Limb (tissue), 2 donors: ENCODE results near the gene KIF3B.
"Not testable (repeated sequence)": the region's sequence is repeated elsewhere in the genome, so short reads cannot be mapped to it uniquely, and the experiment has no call there.

Source experiments
- DNase-seq, 2 donors: peaks; one replicate each; pipeline ENCODE4 v3.0.0-alpha.2; 2016; ENCODE audit errors: extremely low spot score in 2 of 2

Gene KIF3B

DNA sequence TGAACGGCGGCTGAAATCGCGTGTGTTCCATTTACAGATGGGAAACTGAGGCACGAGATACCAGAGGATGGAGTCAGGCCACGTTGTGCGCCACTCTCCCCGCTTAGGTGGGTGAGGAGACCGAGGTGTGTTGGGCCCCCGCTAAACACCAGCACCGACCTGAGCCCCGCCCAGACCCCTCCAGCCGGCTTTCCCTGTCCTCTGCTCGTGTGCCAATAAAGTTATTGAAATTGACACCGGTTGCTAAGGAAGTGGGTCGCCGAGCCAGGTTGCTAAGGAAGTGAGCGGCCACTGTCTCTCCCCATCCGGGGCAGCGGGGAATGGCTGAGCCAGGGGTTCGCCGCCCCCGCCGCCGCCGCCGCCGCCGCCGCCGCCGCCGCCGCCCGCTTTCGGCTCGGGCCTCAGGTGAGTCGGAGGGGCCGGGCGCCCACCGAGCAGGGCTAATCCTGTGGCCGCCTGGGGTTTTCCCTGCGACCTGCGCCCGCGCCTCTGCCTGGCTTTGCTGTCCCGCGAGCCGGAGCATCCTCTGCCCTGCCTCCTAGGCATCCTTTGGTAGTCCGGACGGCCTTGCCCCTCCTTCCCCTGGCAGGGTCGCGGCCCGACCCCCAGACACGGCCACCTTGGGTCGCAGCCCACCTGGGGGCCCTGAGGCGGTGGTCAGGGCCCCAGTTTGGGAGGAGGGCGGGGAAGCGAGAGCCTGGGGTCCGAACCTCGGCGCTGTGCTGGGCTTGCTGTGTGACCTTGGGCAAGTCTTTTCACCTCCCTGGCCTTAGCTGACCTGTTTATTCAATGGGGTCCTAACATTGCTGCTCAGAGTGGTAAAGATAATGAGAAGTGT lies at the start of gene KIF3B:
TSS of gene KIF3B (plus strand) at position 291 of the 838 bp plus-strand sequence. CDS start 32,127 bp downstream, outside the sequence.
- DNase-seq, result peak; percentile 88 to 89

DNA sequence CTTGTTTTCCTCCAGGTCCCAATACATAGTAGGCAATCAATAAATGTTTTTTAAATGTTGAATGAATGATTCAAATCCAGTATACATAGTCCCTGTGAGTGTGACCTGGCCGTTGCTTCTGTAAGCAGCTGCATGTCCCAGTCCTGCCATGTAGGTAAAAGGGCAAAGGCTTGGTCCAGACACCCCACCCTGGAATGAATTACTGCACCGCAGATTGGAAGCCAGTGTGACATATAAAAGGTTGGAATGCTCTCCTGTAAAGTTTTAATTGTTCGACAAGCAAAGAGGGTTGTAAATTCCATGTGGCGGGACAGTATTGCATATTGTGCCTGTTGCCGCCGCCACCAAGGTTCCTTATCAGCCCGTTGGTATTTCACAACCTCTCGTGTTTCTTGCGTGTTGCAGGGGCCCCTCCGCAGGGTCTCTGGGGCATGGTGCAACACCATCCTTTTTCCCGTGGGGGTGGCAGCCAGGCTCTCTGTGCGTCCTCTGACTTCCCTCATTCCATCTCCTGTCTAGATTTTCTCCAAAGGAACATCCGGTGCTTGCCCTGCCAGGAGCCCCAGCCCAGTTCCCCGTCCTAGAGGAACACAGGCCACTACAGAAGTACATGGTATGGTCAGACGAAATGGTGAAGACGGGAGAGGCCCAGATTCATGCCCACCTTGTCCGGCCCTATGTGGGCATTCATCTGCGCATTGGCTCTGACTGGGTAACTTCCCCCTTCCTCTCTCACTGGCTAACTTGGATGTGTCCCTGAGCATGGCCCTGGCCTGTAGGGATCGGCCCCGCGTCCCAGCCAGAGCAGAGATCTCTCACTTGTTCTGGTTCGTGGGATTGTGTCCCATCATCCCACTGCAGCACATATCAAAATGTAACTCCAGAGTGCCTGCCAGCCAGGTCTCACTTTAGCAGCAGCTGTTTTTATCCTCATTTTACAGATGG lies 49.4 kb upstream of the KIF3B start:
- DNase-seq, result no peak

DNA sequence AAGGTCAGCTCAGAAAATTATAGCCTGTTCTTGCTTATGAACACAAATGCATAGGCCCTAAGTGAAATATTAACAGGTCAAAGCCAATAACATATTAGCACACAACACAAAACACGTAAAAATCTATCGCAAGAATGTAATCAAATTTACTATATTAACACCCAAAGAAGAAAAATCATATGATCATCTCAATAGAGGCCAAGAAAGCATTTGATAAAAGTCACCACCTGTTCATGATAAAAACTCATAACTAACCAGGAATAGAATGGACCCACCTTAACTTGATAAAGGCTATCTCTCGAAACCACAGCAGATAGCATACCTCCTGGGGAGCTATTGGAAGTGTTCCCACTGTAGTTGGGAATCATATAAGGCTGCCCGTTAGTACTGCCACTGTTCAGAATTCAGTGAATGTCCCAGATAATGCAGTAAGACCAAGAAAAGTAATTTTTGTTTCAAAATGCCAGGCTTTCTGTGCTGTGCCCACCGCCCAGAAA lies 48.2 kb upstream of the KIF3B start:
- no peak for DNase-seq

DNA sequence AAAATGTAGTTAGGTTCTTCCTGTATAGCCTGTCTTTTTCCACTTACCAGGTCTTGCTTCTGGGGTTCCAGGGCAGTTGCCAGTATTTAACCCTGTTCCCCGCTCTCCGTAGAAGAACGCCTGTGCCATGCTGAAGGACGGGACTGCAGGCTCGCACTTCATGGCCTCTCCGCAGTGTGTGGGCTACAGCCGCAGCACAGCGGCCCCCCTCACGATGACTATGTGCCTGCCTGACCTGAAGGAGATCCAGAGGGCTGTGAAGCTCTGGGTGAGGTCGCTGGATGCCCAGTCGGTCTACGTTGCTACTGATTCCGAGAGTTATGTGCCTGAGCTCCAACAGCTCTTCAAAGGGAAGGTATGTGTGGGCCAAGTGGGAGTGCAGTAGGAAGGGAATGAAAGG lies 46.7 kb upstream of the KIF3B start:
- DNase-seq, result no peak

DNA sequence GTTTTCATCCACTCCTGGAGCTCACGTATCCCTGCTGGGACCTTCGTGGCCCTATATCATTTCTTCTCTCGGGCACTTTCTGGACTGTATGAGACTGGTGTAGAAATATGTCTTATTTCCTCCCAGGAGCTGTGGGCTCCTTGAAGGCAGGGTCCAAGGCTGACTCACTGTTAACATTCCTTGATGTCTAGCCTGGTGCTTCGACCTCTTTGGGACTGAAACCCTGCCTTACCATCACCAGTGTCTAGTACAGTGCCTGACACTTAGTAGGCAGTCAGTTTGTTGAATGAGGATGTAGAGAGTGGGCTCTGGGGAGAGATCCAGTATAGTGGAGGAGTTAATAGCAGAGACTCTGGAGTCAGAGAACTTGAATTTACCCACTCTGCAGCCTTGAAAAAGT lies 46.2 kb upstream of the KIF3B start:
- no peak for DNase-seq

DNA sequence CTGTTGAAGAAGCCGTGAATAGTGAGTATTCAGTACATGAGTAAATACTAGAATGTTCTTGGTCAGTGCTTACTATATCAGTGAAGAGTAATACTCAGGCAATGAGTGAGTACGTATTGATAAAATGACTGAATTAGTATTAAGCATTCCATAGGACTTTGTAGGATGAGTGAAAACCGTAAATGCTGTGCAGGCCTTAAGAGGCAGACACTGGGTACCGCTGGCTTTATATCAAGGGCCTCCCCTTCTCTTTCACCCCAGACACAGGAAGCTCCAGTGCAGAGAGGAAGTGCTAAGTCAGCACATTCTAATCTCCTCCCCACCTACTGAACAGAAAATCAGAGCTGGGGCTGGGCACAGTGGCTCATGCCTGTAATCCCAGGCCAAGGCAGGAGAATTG lies 45.6 kb upstream of the KIF3B start:
- DNase-seq, result no peak

DNA sequence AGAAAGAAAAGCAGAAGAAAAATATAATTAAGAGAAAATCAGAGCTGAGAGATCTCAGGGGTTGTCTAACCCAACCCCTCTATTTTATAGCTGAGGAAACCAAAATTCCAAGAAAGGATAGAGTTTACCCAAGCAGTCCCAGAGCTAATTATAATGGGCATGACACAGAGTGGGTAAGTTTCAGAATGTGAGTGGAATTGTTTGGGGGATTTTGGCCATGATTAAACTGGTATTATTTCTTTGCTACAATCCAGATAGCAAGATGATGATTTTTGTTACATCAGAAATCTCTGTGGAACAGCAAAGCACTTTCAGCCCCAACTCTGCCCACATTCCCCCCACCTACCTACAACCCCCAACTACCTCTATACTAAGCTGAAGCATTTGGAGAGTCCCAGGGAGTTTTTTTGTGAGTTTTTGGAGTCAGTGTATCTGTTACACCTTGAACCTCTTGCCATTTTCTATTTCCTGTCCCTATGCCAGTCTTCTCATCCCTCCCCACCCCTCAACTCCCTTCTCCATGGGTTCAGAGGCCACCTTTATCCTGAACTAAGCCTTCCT lies 45.0 kb upstream of the KIF3B start:
- DNase-seq, result no peak

DNA sequence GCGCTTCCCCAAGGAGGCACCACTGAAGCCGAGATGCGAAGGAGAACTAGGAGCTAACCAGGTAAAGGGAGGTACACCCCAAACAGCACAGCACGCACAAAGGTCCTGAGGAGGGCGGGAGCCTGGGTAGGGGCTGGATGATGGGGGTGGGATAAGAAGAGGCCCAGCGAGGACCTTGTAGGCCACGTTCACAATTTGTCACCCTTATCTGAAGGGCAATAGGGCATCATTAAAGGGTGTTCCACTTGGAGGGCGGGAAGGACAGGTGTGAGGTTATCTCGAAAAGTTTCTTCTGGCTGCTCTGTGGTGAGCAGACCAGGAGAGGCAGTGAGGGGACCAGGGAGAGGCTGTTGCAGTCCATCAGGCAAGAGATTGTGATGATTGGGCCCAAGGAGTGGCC lies 44.2 kb upstream of the KIF3B start:
- DNase-seq, result no peak

DNA sequence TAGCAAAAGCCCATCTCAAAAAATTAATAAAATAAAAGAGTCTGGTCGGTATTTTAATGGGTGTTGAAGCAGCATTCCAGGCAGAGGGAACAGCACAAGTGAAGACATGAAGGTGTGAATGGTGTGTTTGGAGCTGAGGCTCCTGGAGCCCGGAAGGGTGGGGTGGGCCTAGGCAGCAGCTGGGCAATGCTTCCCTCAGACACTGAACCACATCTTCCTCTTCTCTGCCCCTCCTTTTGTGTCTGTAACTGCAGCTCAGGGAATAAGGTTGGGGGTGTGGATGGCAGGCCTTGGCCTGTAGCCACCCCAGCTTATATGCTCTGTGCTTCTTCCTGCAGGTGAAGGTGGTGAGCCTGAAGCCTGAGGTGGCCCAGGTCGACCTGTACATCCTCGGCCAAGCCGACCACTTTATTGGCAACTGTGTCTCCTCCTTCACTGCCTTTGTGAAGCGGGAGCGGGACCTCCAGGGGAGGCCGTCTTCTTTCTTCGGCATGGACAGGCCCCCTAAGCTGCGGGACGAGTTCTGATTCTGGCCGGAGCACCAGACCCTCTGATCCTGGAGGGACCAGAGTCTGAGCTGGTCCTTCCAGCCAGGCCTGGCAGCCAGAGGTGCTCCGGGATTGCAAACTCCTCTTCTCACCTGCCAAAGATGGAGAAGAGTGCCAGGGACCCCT lies 43.2 kb upstream of the KIF3B start:
- DNase-seq, result no peak

DNA sequence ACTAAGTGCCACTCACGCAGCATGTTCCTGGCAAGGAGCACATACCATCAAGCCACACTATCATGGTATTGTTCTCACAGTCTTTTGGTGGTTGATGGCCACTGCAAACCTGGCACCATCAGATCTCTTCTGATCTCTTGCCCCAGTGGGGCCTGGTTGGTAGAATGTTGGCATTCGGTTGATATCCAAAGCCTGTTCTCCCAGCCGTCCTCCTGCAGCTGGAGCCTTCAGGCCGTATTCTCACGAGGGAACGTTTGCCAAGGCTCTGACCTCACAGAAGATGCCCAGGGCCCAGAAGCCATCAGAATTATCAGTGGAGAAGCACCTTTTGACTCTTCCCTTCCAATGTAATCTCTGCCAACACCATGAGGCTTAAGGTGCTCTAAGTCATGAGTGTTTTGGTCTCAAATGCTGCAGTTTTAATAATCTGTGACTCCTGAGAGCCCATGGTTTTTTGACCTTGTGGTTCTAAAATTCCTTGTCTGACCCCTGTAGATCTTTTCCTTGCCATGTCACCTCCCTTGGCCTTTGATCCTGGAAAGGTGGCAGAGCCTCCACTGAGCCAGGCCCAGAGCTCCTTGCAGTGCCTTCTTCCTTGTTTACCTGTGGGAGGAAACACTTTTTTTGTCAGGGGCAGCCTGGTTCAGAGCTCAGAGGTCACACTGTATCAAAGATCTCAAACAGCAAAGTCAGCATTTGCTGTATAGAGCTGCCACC lies 42.0 kb upstream of the KIF3B start:
- no peak for DNase-seq

DNA sequence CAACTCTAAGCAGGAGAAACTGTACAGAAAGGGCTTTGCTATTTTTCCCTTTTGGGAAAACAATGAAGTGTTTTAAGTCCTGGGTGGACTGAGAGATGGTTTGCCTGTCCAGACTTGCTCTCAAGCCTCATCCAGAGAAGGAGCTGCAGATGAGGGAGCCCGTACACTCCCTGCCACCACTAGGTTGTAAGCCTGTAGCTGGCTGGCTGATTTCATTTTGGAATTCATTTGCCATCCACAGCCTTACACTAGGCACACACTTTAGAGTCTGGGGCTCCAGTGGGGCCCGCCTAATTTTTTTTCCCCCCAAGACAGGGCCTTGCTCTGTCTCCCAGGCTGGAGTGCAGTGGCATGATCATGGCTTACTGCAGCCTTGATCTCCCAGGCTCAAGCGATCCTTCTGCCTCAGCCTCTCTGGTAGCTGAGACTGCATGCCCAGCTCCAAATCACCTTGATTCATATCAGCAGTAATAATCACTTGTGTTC lies 41.4 kb upstream of the KIF3B start:
- DNase-seq, result no peak

DNA sequence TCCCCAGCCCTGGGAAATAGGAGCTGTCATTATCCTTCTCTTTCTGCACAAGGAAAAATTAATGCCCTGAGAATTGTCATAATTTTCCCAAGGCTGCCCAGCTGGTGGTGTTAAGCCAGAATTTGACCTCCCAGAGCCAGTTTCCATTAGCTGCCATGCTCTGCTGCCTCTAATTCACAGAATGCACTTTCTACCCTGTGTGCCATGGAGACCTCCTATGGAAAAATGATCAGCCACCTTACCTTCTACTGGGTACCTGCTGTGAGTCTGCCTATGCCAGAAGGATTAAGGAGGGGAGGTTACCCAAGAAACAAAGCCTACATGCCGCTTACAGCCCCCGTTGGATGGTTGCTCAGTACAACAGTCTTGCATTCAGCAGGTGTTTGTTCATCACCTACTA lies 40.6 kb upstream of the KIF3B start:
- DNase-seq, result no peak

DNA sequence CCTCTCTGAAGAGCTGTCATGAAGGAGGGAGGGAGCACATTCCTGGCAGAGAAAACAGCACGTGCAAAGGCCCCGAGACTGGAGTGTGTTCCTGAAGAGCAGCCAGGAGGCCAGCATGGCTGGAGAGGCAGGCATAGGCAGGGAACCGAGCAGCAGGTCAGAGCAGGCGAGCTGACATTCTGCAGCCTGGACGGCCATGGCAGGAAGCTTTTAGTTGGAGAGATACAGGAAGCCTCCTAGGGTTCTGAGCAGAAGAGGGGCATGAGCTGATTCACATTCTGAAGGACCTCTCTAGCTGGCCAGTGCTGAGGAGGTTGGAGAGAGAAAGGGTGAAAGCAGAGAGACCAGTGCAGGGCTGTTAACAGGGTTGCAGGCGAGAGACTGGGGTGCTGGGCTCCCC lies 40.0 kb upstream of the KIF3B start:
- DNase-seq, result no peak

DNA sequence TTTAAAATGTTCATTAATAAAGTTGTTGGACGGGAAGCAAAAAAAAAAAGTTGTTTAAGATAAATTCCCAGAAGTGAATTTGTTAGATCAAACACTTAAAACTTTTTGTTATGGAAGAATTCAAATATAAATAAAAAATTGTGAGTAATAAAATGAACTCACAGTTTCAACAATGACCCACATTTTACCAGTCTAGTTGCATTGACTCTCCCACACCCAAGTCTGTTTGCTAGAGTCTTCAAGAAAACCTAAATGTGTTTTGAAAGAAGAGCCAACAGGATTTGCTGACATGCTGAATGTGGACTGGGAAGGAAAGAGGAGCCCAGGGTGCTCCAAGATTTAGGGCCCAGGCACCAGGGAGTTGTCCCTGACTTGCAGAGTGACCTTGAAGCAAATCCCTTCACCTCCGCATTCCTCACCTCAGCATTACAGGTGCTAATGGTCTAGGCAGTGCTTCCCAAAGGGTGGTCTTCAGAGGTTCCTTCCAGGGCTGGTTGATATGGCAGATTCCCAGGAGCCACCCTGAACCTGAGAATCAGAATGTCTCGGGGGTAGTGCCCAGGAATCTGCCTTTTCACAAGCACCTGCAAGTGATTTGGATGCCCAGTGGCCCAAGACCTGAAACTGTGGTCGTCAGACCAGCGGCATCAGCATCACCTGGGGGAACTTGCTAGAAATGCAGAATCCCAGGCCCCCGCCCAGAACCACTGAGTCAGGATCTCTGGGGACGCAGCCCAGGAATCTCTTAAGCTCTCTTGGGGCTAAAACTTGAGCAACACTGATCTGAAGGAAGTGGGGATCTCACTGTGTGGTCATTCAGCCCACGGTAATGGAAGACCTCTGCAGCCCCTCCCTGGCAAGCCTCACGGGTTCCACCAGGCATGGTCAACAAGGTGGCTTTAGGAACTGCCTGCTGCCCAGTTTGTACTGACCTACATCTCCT lies 38.7 kb upstream of the KIF3B start:
- DNase-seq, result no peak

DNA sequence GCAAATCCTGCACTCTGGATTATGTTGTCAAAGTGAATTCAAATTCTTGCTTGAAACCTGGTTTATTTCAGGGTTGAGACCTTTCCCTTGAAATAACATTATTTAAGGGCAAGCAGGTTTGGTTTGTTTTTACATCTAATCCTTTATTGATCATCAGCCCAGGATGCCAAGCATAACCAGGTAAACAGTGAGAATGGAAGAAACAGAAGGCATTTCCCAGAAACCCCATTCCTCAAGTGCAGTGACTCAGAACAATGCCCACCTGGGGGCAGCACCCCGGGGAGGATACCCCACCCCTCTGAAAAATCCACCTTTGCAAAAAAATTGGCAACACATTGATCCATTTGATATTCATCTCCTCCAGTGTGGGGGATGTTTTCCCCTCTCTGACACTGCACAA lies 37.2 kb upstream of the KIF3B start:
- no peak for DNase-seq

DNA sequence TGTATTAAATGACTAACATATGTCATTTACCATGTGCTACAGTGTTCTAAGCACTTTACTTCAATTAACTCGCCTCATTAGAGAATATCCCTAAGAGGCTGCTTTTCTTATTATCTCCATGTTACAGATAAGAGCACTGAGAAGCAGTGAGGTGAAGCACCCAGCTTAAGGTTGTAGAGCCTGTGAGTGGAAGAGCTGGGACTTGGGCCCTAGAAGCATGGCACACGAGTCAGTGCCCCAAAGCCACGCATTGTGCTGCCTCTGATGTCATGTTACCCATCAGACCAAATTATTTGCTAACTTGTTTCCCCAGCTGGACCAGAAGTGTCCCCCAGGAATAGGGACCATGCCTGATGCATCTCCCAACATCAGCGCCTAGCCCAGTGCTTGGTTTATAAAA lies 35.6 kb upstream of the KIF3B start:
- DNase-seq, result no peak

DNA sequence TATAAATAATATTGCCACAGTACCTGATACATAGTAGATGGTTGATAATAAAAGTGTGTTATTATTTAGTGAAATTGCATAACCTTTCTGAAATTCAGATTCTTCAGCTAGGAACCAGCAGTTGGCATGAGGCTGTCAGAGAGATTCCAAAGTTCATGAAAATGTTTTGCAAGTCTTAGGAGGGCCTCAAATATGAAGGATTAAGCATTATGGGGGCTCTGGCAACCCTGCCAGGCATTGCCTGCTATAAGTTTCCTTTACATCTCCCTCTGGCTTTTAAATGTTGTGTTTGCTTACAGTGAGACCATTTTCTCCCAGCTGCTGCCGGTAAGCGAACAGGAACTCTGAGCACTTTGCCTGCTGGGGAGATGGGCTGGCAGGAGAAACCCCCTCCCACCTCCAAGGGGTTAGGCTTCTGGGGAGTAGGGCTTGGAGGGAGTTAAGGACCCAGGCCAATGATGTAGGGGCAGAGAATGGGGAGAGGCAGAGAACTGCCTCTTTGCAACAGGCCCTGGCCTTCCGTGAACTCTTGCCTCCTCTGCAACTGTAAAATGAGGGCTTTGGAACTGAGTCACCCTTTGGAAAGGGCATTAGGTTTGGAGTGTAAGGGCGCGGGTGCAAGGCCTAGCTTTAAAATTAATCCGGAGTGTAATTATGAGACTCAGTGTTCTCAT lies 33.2 kb upstream of the KIF3B start:
- DNase-seq, result no peak

DNA sequence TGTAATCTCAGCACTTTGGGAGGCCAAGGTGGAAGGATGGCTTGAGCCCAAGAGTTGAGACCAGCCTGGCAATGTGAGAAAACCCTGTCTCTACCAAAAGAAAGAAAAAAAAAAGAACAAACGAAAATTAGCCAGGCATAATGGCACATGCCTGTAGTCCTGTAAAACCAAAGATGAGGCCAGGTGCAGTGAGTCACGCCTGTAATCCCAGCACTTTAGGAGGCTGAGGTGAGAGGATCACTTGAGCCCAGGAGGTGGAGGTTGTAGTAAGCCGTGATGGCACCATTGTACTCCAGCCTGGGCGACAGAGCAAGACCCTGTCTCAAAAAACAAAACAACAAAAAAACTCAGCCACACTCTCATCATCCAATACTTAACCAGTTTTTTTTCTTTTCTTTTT lies 32.5 kb upstream of the KIF3B start:
- no peak for DNase-seq

DNA sequence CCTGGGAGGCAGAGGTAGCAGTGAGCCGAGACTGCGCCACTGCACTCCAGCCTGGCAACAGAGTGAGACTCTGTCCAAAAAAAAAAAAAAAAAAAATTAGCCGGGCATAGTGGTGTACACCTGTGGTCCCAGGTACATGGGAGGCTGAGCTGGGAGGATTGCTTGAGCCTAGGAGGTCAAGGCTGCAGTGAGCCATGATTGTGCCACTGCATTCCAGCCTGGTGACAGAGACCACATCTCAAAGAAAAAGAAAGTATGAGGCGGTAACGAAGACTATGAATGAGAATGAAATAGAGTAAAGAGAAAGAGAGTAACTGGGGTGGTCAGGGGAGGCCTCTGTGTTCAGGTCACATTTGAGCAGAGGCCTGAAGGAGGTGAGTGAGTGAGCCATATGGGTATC lies 31.2 kb upstream of the KIF3B start:
- not testable (repeated sequence) for DNase-seq
